GM19395 (cell line): ENCODE results near the gene FAM124A.

Source experiments
- ATAC-seq: cut with Tn5 transposase; IDR thresholded peaks from one replicate; pipeline ENCODE4 v1.9.1; 2021; ENCODE audit warnings: mild to moderate bottlenecking, moderate library complexity; ENCODE audit not compliant: unreplicated experiment

The FAM124A gene

GRCh38 chr13:51240178-51240577 is 18.0 kb downstream of the FAM124A start:
- ATAC-seq = no peak

DNA sequence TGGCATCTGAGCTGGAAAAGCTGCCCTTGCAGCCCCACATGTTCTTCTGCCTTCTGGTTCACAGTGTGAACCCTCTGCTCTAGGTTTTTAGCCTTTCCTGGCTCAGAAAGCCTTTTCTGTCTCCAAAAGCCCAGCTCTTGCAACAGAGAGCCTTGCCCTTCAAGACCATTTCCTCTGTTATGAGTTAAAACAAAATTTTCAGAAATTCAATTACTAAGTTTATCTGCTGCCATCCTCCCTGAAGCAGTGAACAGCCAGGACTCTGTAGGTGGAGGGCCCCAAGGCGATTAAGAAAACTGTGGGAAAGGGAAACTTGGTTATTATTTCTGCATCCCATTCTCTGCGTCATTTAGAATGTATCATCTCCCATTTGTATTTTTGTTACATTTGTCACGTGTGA is 18.8 kb downstream of the FAM124A start:
- ATAC-seq = no peak

DNA sequence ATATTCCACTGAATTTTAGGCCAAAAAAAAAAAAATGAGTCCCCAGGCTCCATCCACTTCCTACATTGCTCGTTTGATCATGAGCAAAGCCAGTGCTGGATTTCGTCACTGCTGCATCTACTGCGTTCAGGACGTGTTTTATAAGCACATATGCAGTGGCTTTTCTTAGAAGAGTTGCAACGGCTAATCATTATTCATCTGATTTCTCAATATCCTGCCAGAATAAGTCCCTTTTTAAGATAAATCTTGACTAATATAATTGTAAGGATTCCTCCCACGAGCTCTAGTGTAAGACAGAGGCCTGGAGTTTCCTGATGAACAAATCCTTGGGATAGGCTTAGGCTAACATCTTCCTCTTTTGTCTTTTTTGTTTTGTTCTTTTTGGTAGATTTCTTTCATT is 19.5 kb downstream of the FAM124A start:
- ATAC-seq = no peak

DNA sequence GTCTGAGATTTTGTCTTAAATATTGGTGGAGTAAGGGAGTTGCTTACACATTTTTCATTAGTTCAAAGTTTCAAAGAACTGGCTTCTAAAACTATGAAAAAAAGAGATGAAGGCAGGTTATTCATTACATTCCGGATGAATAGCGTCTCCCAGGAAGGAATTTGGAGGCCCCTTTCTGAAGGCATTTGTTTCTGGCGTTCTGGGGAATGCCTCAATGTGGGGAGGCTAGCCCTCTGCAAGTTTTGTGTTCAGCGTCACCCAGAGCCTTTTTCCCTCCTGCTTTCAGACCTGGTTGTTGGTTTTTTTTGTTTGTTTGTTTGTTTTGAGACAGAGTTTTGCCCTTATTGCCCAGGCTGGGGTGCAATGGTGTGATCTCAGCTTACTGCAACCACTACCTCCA is 21.0 kb downstream of the FAM124A start:
- ATAC-seq = no peak

DNA sequence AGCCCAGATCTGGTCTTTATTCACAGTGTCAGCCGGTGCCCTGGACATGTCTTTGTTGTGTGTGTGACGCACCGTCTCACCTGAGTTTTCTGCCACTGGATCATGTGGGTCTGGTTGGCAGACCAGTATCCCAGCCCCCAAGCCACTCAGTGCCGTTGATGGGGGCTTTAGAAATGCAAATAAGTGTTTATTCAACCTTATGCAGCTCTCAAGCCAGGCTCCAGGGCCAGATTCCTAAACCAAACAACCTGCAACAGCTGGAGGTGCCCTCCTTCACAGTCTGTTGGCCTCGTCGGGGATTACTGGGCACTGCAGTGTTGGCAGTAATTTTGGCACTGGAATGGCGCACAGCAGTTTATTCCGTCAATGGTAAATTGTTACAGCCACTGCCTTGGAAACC is 21.6 kb downstream of the FAM124A start:
- no peak for ATAC-seq

DNA sequence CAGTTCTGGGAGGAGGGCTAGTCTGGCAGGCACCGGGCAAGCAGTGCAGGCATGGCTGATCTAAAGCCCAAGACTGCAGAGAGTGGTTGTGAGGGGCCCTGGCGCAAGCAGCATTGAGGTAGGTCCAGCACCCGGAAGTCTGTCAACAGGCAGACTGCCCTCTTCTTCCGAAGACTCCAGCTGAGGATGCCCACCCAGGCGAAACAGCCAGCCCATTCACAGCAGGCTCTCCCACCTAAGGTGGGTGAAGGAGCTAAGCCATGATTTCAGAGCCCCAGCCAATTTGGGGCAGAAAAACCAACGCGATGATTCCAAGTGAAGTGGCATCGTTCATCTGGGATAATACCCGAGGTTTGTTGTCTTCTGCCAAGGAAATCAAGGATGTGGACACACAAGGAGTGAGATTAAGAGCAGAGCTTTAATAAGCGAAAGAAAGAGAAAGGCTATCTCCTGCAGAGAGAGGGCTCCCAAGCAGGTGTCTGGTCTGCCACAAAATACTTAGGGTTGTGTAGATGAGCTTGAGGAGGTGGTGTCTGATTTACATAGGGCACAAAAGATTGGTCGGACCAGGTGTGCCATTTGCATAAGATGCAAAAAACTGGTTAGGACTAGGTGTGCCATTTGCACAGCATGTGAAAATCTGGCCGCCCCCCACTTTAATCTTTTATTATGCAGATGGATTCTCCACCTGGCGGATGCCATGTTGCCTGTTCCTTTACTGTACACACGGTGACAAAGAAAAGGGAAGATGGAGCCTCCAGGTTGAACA is 22.6 kb downstream of the FAM124A start:
- no peak for ATAC-seq

GRCh38 chr13:51245583-51245982 is 23.4 kb downstream of the FAM124A start:
- ATAC-seq = no peak

DNA sequence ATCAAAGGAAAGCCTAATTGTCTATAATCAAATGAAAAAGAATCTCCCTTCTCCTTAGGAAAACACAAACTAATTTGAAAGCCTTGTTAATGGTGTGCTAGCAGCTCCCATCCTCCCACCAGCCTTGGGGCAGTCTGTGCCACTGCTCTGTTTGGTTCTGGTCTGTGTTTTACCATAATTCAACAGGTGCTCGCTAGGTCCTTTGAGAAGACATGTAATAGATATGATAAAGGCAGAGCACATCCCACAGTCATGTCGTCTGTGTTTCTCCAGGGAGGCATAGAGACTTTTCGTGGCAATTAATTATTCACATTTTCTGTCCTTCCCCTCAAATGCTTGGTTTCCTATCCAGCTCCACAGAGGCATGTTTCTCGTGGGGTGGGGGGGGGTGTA is 23.8 kb downstream of the FAM124A start:
- no peak for ATAC-seq

GRCh38 chr13:51246418-51247277 is 24.4 kb downstream of the FAM124A start:
- ATAC-seq = no peak

GRCh38 chr13:51249255-51249654 is 27.1 kb downstream of the FAM124A start:
- no peak for ATAC-seq

DNA sequence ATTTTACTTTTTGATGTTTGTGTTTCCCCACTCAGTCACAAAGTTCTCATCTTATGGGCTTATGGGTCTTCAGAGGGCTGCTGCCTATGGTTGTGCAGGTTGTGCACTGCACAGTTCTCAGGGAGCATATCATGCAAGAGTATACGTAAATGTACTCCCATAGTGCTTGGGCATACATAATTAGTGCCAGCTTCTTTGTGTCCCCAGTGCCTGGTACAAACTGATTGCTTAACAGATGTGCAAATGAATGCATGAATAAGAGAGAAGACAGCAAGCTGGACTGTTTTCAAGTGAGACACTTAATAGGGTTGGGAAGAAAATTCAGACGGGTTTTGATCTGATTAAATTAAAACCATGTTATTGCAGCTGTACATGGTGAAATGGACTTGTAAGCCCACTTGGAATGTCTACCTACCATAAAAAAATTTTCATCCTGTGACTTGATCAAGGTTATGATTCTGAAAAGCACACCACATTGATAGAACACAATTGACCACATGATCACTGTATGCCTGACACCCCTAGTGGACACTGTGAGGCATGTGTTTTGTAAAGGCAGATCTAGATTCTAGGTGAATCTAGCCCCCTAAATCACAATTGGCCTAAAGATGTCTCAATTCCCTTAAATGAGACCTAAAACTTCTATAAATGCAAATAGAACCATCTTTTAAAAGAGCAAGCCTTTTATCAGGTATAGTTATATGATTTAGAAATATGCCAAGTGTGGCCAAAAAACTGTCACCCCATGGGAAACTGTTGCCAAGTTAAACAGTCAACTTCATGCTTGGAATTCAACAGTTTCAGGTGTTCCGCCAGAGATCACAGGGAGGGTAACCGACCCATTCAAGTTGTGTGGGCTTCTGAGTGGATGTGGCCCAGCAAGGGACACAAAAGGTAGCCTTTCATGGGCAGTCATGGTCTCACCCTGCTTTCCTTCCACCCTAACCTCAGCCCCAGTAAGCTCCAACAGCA is 27.9 kb downstream of the FAM124A start:
- no peak for ATAC-seq

- ATAC-seq = no peak
Measured at GRCh38 chr13:51251480-51251879, 29.3 kb downstream of the FAM124A start.

DNA sequence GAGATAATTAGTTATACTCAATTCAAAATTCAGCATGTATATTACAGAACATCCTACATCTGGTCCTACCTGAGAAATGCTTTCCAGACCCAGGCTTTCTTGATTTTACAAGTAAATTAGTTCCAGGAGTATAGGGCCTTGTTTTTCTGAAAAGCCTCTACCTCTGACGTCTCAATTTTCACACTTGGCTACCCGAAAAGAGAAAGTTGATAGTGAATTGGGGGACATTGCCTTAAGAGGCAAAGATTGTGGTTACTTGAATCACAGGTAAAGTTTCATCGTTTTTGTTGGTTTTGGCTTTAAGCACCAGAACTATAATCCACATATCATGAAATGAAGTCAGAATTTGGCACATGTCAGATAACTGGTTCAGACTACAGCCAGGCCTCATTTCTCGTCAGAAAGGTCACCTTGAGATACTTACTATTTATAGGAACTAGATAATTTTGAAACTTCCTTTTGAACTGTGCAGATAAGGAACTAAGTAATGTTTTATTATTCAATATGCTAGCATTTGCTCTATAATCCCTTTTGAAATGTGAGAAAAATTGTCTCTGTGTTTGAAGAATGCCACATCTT is 30.8 kb downstream of the FAM124A start:
- no peak for ATAC-seq

GRCh38 chr13:51255556-51255955 is 33.4 kb downstream of the FAM124A start:
- no peak for ATAC-seq

- no peak for ATAC-seq
Measured at GRCh38 chr13:51257187-51257586, 35.0 kb downstream of the FAM124A start.

DNA sequence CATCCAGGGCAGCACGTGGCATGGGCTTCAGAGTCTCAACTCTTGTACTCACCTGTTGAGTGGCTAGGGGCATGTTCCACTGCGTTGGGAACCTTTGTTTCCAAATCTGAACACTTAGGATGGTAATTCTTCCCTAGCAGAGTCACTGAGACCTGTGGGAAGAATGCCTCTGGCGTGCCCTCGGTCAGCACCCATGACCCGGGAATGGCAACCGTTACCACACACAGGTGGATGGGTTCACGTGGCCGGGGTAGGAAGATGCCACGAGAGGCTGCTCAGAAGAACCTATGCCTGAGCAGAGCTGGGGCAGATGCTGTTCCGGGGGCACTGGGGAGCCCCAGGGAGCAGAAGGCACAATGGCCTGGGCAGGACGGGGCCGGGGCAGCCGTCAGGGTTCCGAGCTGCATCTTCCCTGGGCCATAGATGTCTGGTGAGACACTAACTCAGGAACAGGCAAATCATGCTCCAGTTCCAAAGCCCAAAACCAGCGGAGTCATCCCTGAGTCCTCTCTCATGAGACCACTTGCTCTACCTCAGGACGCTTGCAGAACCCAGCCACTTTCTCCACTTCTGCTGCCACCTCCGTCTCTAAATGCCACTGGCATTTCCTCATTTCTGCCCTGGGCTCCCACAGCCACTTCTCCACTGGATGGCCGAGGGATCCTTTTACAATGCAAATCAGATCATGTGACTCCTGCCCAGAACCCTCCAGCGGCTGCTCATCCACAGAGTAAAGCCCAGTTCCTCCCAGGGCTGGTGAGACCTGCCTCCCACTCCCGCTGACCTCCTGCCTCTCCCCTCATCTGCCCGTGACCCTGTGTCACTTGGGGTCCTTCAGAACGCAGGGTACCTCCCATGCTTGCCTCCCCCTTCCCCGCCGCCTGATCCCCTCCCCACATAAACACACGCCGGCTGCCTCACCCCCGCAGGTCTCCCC is 36.7 kb downstream of the FAM124A start:
- ATAC-seq = no peak

- ATAC-seq = no peak
Measured at GRCh38 chr13:51260154-51260553, 38.0 kb downstream of the FAM124A start.

DNA sequence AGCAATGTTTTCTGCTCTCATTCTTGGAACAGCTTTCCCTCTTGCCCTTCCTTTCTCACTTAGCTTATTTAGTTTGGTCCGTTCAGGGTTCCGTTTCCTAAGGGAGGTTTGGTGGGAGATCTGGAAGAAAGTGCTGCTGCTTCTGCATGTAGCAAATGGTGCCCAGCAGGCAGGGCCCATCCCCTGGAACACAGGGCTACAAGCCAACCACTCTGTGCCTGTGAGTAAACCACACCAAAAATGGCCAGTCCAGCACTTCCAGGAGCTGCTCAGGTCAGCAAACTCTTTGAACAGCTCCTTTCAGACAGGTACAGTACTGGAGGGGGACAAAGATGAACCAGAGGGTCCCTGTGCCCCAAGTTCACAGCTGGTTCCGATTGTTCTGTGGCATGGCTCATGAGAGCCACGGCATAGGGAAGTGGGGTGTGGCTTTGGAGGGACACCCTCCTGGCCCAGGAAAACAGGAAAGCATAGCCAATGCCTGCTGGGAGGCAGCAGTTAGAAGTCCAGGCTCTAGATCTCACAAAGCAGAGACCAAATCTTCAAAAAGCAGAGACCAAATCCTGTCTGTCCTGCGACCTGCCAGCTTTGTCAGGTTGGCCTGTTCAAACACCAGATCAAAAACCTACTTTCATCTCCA is 39.5 kb downstream of the FAM124A start:
- no peak for ATAC-seq
